Measurements from ENCODE around the gene ZNF280B.
"Not testable (repeated sequence)": the region's sequence is repeated elsewhere in the genome, so short reads cannot be mapped to it uniquely, and the experiment has no call there.

The ZNF280B gene

DNA sequence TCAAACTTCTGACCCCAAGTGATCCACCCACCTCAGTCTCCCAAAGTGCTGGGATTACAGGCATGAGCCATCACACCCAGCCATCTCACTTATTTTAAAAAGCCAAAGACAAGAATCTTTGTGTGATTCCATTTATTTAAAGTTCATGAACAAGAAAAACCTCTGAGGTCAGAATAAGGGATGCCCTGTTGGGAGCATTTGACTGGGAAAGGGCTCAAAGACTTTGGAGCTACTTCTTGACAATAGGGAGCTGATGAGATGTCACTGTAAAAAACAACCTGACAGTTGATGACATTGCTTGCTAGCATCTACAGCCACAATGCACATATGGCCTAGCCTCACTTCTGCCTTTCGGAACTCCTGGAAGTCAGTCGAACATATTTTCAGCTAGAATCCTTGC is 5.1 kb upstream of the ZNF280B start:
- no peaks in the 10 kb centered on the region for H3K36me3 ChIP-seq (ENCODE audit: control insufficient read depth, insufficient read depth, low read length)
- no peaks in the 10 kb centered on the region for H3K27me3 ChIP-seq (ENCODE audit: control insufficient read depth, insufficient read depth, low read length)
- no peak overlapping the region for H3K4me3 ChIP-seq (ENCODE audit: low read length)
- H3K4me1 ChIP-seq (ENCODE audit: control insufficient read depth, insufficient read depth, low read length) = no peaks in the 10 kb centered on the region
- no peak overlapping the region for H3K9ac ChIP-seq (ENCODE audit: low read length)
- no peak overlapping the region for H3K27ac ChIP-seq (ENCODE audit: low read depth, low read length)

DNA sequence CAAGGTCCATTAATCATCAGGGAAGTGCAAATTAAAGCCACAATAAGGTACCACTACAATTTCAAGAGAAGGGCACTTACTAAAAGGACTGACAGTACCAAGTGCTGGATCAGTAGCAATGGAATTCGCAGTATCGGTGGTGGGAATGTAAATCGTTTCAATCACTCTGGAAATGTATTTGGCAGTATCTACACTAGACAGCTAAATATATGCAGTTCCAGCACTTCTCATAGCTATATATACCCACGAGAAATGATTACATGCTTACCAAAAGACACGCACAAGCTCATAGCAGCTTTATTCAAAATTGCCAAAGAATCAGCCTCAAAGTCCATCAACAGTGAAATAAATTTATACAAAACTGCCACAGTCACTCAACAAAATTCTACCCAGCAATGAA is 4.4 kb upstream of the ZNF280B start:
- Histone ChIP-seq H3K9ac (ENCODE audit: low read length) (no peak overlapping the region), H3K36me3 (ENCODE audit: control insufficient read depth, insufficient read depth, low read length) (no peaks in the 10 kb centered on the region), H3K4me3 (ENCODE audit: low read length) (no peak overlapping the region), H3K27ac (ENCODE audit: low read depth, low read length) (no peak overlapping the region), H3K4me1 (ENCODE audit: control insufficient read depth, insufficient read depth, low read length) (no peaks in the 10 kb centered on the region), H3K27me3 (ENCODE audit: control insufficient read depth, insufficient read depth, low read length) (no peaks in the 10 kb centered on the region)

DNA sequence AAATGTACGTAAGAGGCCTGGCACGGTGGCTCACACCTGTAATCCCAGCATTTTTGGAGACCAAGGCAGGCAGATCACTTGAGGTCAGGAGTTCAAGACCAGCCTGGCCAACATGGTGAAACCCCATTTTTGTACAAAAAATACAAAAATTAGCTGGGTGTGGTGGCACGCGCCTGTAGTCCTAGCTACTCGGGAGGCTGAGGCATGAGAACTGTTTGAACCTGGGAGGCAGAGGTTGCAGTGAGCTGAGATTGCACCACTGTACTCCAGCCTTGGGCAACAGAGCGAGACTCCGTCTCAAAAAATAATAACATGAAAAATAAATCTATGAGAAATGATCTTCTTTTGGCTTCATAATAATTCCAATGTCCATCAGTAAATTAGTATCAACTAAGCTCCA is 2.3 kb upstream of the ZNF280B start:
- H3K9ac ChIP-seq (ENCODE audit: low read length); H3K36me3 ChIP-seq (ENCODE audit: control insufficient read depth, insufficient read depth, low read length); H3K27ac ChIP-seq (ENCODE audit: low read depth, low read length); H3K4me1 ChIP-seq (ENCODE audit: control insufficient read depth, insufficient read depth, low read length); H3K27me3 ChIP-seq (ENCODE audit: control insufficient read depth, insufficient read depth, low read length); H3K4me3 ChIP-seq (ENCODE audit: low read length): not testable (repeated sequence)

DNA sequence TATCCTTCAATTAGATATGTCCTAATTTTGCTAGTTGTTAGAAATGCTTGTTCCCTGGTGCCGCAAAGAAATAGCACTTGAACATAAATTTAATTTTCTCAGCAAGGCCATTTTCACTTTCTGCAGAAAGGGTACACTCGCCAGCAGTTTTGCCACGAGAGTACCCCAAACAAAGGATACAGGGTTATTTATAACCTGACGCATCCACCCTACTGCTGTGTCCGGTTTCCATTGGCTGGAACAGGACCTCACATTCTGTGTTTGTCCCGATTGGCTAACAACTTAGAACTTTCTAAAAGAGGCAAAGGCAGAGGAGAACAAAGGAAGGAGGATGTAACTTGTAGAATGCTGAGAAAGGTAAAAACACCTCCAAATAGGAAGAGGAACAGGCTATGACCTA is 1.4 kb upstream of the ZNF280B start:
- not testable (repeated sequence) for H3K36me3 ChIP-seq (ENCODE audit: control insufficient read depth, insufficient read depth, low read length); H3K4me1 ChIP-seq (ENCODE audit: control insufficient read depth, insufficient read depth, low read length); H3K27me3 ChIP-seq (ENCODE audit: control insufficient read depth, insufficient read depth, low read length); H3K9ac ChIP-seq (ENCODE audit: low read length); H3K4me3 ChIP-seq (ENCODE audit: low read length); H3K27ac ChIP-seq (ENCODE audit: low read depth, low read length)

DNA sequence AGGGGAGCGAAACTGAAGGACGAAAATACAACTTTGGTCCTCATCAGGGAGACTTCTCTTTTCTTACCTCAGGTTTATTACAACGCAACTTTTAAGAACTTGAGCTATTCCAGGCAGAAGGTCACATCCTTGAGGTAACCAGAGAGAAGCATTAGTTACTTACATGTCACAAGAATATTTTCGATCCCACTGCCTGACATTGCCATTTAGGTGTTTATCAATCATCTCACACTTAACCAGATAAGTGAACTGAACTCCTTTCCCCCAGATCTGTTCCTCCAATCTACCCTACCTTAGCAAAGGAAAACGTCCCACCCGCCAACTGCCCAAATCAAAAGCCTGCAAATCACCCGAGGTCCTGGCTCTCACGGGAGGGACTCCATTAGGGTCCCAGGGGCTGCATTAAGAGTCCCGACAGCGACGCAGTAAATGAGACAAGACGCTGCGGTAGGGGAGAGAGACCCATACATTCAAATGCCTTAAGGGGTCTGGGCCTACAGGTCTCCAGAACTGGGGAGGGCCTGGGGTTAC is 734 bp downstream of the ZNF280B start:
- Histone ChIP-seq H3K27ac (ENCODE audit: low read depth, low read length) (no peak overlapping the region), H3K36me3 (ENCODE audit: control insufficient read depth, insufficient read depth, low read length) (no peaks in the 10 kb centered on the region), H3K27me3 (ENCODE audit: control insufficient read depth, insufficient read depth, low read length) (no peaks in the 10 kb centered on the region), H3K9ac (ENCODE audit: low read length) (no peak overlapping the region), H3K4me1 (ENCODE audit: control insufficient read depth, insufficient read depth, low read length) (no peaks in the 10 kb centered on the region), H3K4me3 (ENCODE audit: low read length) (peak overlapping the region; percentile 76)

DNA sequence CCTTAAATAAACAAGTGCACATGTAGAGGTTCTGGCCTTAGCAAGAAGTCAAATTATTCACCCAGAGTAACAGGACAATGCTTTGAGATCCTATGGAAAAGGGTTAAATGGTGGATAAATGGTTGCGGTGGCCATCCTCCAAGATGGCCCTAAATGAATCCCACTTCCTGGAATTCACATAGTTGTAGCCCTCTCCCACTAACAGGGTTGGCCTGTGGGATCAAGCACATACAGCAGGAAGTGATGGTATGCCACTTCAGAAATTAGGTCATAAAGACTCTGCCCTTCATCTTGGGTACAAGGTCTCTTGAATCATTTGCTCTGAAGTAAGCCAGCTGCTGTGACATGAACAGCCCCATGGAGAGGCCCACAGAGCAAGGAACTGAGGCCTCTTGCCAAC is 1.8 kb downstream of the ZNF280B start:
- no peaks in the 10 kb centered on the region for H3K27me3 ChIP-seq (ENCODE audit: control insufficient read depth, insufficient read depth, low read length)
- no peaks in the 10 kb centered on the region for H3K36me3 ChIP-seq (ENCODE audit: control insufficient read depth, insufficient read depth, low read length)
- no peak overlapping the region for H3K27ac ChIP-seq (ENCODE audit: low read depth, low read length)
- no peaks in the 10 kb centered on the region for H3K4me1 ChIP-seq (ENCODE audit: control insufficient read depth, insufficient read depth, low read length)
- H3K4me3 ChIP-seq (ENCODE audit: low read length) = no peak overlapping the region
- H3K9ac ChIP-seq (ENCODE audit: low read length) = no peak overlapping the region

DNA sequence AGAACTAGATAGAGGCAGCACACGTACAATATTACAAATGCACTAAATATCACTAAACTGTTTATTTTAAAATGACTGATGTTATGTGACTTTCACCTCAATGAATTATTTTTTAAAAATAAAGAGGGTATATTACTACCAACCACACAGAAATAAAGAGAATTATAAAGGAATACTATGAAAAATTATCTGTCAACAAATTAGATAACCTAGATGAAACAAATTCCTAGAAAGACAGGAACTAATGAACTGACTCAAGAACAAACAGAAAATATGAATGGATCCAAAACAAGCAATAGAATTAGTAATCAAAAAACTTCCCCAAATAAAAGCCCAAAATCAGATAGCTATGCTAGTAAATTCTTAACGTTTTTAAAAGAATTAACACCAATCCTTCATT is 10.3 kb downstream of the ZNF280B start:
- Histone ChIP-seq H3K9ac (ENCODE audit: low read length) (no peak overlapping the region), H3K4me1 (ENCODE audit: control insufficient read depth, insufficient read depth, low read length) (no peaks in the 10 kb centered on the region), H3K27ac (ENCODE audit: low read depth, low read length) (no peak overlapping the region), H3K36me3 (ENCODE audit: control insufficient read depth, insufficient read depth, low read length) (no peaks in the 10 kb centered on the region), H3K4me3 (ENCODE audit: low read length) (no peak overlapping the region), H3K27me3 (ENCODE audit: control insufficient read depth, insufficient read depth, low read length) (no peaks in the 10 kb centered on the region)

DNA sequence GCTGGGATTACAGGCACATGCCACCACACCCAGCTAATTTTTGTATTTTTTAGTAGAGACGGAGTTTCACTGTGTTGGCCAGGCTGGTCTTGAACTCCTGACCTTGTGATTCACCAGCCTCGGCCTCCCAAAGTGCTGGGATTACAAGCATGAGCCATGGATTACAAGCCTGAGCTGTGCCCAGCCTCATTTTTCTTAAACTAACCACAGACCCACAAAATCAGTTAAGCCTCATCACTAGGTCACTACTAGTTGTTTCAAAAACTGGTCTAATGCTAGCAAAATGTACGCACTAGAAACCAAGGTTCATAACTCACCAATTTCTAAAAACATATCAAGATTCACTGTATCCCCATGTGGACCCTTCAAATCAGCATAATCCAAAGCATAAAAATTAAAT is 17.0 kb downstream of the ZNF280B start:
- H3K4me1 ChIP-seq (ENCODE audit: control insufficient read depth, insufficient read depth, low read length); H3K27ac ChIP-seq (ENCODE audit: low read depth, low read length); H3K9ac ChIP-seq (ENCODE audit: low read length); H3K36me3 ChIP-seq (ENCODE audit: control insufficient read depth, insufficient read depth, low read length); H3K27me3 ChIP-seq (ENCODE audit: control insufficient read depth, insufficient read depth, low read length); H3K4me3 ChIP-seq (ENCODE audit: low read length): not testable (repeated sequence)

DNA sequence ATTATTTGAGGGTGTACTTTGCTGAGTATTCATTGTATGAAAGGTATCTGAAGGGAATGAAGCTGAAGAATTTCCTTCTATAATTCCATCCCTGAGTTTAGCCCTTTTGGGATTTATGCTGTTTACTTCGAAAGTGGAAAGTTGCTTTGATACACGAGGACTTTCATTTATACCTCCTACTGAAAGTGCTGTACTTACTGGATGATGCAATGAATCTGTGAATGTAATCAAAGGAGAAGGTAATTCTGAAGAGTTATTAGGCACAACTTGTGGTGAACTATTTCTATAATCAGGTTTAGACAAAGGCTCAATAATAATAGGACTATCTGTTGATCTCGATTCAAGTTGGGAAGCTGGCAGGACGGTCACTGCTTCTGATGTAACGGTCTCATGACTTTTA is 19.8 kb downstream of the ZNF280B start:
- Histone ChIP-seq H3K4me3 (ENCODE audit: low read length) (no peak overlapping the region), H3K27me3 (ENCODE audit: control insufficient read depth, insufficient read depth, low read length) (no peaks in the 10 kb centered on the region), H3K9ac (ENCODE audit: low read length) (no peak overlapping the region), H3K4me1 (ENCODE audit: control insufficient read depth, insufficient read depth, low read length) (no peaks in the 10 kb centered on the region), H3K36me3 (ENCODE audit: control insufficient read depth, insufficient read depth, low read length) (no peaks in the 10 kb centered on the region), H3K27ac (ENCODE audit: low read depth, low read length) (no peak overlapping the region)

DNA sequence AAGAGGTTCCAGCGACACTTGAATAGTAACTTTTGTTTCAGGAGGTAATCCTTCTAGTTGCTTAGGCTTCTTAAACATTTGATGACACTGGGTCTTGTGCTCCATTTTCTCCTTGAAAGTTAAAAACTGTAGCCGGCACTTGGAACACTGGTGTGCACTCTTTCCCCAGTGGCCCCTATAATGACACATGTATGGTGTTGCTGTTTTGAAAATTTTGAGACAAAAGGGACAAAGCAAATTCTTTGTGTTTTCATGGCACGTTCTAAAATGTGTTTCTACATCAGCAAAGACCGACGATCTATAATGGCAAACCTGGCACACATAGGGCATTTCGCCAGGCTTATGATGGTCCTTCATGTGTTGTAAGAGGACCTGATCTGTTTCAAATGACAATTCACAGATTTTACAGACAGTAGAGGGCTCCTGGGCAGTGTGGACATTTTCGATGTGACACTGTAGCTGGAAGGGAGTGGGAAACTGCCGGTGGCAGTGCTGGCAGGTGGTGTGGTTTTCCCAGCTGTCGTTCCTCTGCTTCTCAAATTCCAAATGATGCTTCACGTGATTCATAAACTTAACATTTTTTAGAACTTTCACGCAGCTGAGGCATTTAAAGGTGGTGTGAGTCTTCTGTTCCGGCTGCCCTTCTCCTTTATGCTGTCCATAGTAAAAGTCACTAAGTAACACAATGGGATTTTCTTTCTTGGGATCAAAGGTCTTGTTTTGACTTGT is 20.5 kb downstream of the ZNF280B start:
- no peaks in the 10 kb centered on the region for H3K4me1 ChIP-seq (ENCODE audit: control insufficient read depth, insufficient read depth, low read length)
- H3K9ac ChIP-seq (ENCODE audit: low read length) = no peak overlapping the region
- H3K4me3 ChIP-seq (ENCODE audit: low read length) = no peak overlapping the region
- H3K27ac ChIP-seq (ENCODE audit: low read depth, low read length) = no peak overlapping the region
- no peaks in the 10 kb centered on the region for H3K27me3 ChIP-seq (ENCODE audit: control insufficient read depth, insufficient read depth, low read length)
- H3K36me3 ChIP-seq (ENCODE audit: control insufficient read depth, insufficient read depth, low read length) = no peaks in the 10 kb centered on the region

DNA sequence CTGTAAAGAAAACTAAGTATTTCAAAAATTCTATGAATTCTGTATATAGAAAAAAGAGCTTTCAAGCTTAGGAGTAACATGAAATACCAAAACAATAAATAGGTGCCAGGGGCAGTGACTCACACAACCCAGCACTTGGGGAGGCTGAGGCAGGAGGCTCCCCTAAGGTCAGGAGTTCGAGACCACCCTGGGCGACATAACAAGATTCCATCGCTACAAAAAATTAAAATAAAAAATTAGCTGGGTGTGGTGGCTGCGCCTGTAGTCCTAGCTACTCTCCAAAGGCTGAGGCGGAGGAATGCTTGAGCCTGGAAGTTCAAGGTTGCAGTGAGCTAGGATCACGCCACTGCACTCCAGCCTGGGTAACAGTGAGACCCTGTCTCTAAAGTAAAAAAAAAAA is 21.5 kb downstream of the ZNF280B start:
- H3K9ac ChIP-seq (ENCODE audit: low read length) = no peak overlapping the region
- H3K4me3 ChIP-seq (ENCODE audit: low read length) = no peak overlapping the region
- no peak overlapping the region for H3K27ac ChIP-seq (ENCODE audit: low read depth, low read length)
- H3K27me3 ChIP-seq (ENCODE audit: control insufficient read depth, insufficient read depth, low read length) = no peaks in the 10 kb centered on the region
- H3K36me3 ChIP-seq (ENCODE audit: control insufficient read depth, insufficient read depth, low read length) = no peaks in the 10 kb centered on the region
- no peaks in the 10 kb centered on the region for H3K4me1 ChIP-seq (ENCODE audit: control insufficient read depth, insufficient read depth, low read length)

DNA sequence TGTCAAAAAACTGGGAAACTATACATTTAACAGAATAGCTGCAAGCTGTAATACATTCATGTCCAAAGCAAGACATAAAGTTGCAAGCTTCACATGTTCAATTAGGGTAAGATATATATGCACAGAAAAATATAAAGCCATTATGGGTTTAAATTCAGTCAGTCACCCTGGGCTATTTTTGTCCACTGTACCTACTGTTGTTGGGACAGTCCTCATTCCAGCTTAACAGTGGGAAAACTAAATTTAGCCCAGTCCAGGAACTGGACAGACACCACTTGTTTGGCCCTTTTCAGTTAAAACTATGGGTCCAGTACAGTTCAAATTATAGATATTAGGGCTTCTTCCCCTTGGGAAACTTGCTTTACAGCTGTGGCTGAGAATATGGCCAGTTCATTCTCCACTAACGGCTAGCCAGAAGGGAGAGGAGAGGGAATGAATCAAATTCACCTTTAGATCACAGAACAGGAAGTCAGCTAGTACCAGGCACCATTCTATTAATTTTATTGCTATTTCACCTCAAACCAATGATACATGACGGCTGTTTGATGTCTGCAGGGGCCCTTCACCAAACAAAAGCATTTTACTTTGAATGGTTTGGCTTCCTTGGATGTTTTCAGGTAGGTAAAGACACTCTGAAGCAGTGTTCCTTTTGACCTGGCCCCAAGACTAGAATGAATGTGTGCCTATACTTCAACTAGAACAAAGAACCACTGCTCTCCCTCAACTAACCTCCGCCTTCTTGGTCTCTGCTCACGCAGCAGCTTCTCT is 22.2 kb downstream of the ZNF280B start:
- Histone ChIP-seq H3K27ac (ENCODE audit: low read depth, low read length) (no peak overlapping the region), H3K4me1 (ENCODE audit: control insufficient read depth, insufficient read depth, low read length) (no peaks in the 10 kb centered on the region), H3K9ac (ENCODE audit: low read length) (no peak overlapping the region), H3K36me3 (ENCODE audit: control insufficient read depth, insufficient read depth, low read length) (no peaks in the 10 kb centered on the region), H3K27me3 (ENCODE audit: control insufficient read depth, insufficient read depth, low read length) (no peaks in the 10 kb centered on the region), H3K4me3 (ENCODE audit: low read length) (no peak overlapping the region)

DNA sequence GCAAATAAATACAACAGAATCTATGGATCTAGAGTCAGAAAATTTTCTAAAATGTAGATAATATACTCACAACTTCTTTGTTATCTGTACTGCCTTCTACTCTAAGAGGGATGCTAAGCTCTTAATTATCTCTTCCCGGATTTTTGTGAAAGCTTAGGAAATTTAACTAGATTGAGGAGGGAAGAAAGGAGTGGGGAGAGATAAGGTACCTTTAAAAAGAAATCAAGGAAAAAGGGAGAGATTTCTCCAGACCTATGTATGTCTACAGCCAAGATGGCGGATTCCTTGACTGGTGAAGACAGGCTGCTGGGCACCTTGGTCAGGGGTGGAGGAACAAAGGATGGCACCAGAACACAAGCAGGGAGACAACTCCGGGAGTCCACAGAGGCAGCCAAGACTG is 23.0 kb downstream of the ZNF280B start:
- Histone ChIP-seq H3K27me3 (ENCODE audit: control insufficient read depth, insufficient read depth, low read length) (no peaks in the 10 kb centered on the region), H3K27ac (ENCODE audit: low read depth, low read length) (no peak overlapping the region), H3K9ac (ENCODE audit: low read length) (no peak overlapping the region), H3K4me1 (ENCODE audit: control insufficient read depth, insufficient read depth, low read length) (no peaks in the 10 kb centered on the region), H3K36me3 (ENCODE audit: control insufficient read depth, insufficient read depth, low read length) (no peaks in the 10 kb centered on the region), H3K4me3 (ENCODE audit: low read length) (no peak overlapping the region)
